Fibroblast of lung (primary cell): Measurements from ENCODE around the gene IER3. TPM values are rescaled to one million over a fixed set of nuclear protein-coding genes. Genes with fewer than 3 reads are reported as not detected.

Experiments
- DNase-seq, 2 donors: peaks; one replicate each; pipeline versions ENCODE4 v3.0.0 to v3.0.0-alpha.2; 2010; ENCODE audit warnings: low read depth in 2 of 2
- H2AFZ ChIP-seq: 2 replicates; pipeline ENCODE4 v1.5.1; 2012; ENCODE audit warnings: low read length, control low read depth, inconsistent platforms
- H3K27ac ChIP-seq: 2 replicates; pipeline ENCODE4 v1.5.1; 2011; ENCODE audit warnings: low read length, control low read depth; ENCODE audit not compliant: insufficient read depth
- H3K27me3 ChIP-seq: 2 replicates; pipeline ENCODE4 v1.5.1; 2011; ENCODE audit warnings: mild to moderate bottlenecking, low read length; ENCODE audit not compliant: control insufficient read depth, insufficient read depth
- H3K36me3 ChIP-seq: 2 replicates; pipeline ENCODE4 v1.5.1; 2011; ENCODE audit warnings: low read length; ENCODE audit not compliant: control insufficient read depth, insufficient read depth
- H3K4me1 ChIP-seq: 2 replicates; pipeline ENCODE4 v1.5.1; 2011; ENCODE audit warnings: low read length; ENCODE audit not compliant: control insufficient read depth, insufficient read depth; ENCODE audit errors: extremely low read depth
- H3K4me2 ChIP-seq: 2 replicates; pipeline ENCODE4 v1.5.1; 2011; ENCODE audit warnings: low read length, control low read depth; ENCODE audit not compliant: insufficient read depth; ENCODE audit errors: extremely low read depth
- H3K4me3 ChIP-seq, 4 experiments: fragments of 200-600 bp in 1 of 4; sonication (generic) in 1 of 4; replicated peaks in 1 of 4; 2 replicates each; pipeline ENCODE4 v1.5.1; 2011 to 2016; ENCODE audit warnings: low read length in 4 of 4, low read depth in 3 of 4, mild to moderate bottlenecking in 3 of 4, control low read depth in 2 of 4, inconsistent platforms in 1 of 4, mixed read lengths in 1 of 4; ENCODE audit not compliant: insufficient read depth in 1 of 4; ENCODE audit errors: control extremely low read depth in 1 of 4
- H3K79me2 ChIP-seq: 2 replicates; pipeline ENCODE4 v1.5.1; 2012; ENCODE audit warnings: mild to moderate bottlenecking, low read length, inconsistent platforms; ENCODE audit not compliant: control insufficient read depth, insufficient read depth
- H3K9ac ChIP-seq: 2 replicates; pipeline ENCODE4 v1.5.1; 2011; ENCODE audit warnings: mild to moderate bottlenecking, low read length, control low read depth; ENCODE audit not compliant: insufficient read depth
- H3K9me3 ChIP-seq: 2 replicates; pipeline ENCODE4 v1.5.1; 2012; ENCODE audit warnings: low read depth, low read length; ENCODE audit not compliant: control insufficient read depth, insufficient read depth
- H4K20me1 ChIP-seq: 2 replicates; pipeline ENCODE4 v1.5.1; 2011; ENCODE audit warnings: low read length; ENCODE audit not compliant: control insufficient read depth, insufficient read depth; ENCODE audit errors: extremely low read depth
- EZH2 ChIP-seq: IDR thresholded peaks from 2 replicates; pipeline ENCODE4 v1.5.1; 2012; ENCODE audit warnings: low read length, control low read depth, mild to moderate bottlenecking; ENCODE audit errors: missing control alignments
- polyA plus RNA-seq, 2 donors: library from polyadenylated mRNA; depleted of rRNA in 1 of 2; stranded (reverse) in 1 of 2; unstranded in 1 of 2; fragments of >200 nt; gene quantifications; 2 replicates each; pipeline ENCODE4 v1.2.1, GENCODE V29; 2011 to 2012; ENCODE audit warnings: missing spikeins in 1 of 2
- total RNA-seq: library from RNA; depleted of rRNA; stranded (reverse); fragments of >200 nt; gene quantifications from 2 replicates; pipeline ENCODE4 v1.2.1, GENCODE V29; 2014
- TF ChIP-seq, protein P1 (sequence below), 2 donors: IDR thresholded peaks in 1 of 2; conservative IDR thresholded peaks in 1 of 2; 1 replicate in 1 of 2; 2 replicates in 1 of 2; pipeline ENCODE4 v1.5.1; 2011 to 2012; ENCODE audit warnings: low read length in 2 of 2, control low read depth in 1 of 2, inconsistent platforms in 1 of 2, low read depth in 1 of 2, mild to moderate bottlenecking in 1 of 2

IER3 gene
- total and polyA plus RNA-seq, 2 donors (not counting 1 experiment from before 2014, with no cell fraction given): 34.2 to 43.3 TPM

GRCh38 chr6:30769853-30770524 is 25.6 kb upstream of the IER3 start:
- no peaks in the 10 kb centered on the region for H3K9me3 ChIP-seq
- H3K36me3 ChIP-seq: no peaks in the 10 kb centered on the region
- no peaks in the 10 kb centered on the region for H3K27me3 ChIP-seq
- H3K4me2 ChIP-seq: peak overlapping the region; percentile 49
- no peak overlapping the region for H3K4me3 ChIP-seq
- H3K27ac ChIP-seq: peak overlapping the region; percentile 93
- H3K4me1 ChIP-seq: peaks cover 16% of the 10 kb centered on the region
- no peaks in the 10 kb centered on the region for H3K79me2 ChIP-seq
- no peak overlapping the region for H2AFZ ChIP-seq
- no peak for TF ChIP-seq EZH2
- TF ChIP-seq, protein P1, sequence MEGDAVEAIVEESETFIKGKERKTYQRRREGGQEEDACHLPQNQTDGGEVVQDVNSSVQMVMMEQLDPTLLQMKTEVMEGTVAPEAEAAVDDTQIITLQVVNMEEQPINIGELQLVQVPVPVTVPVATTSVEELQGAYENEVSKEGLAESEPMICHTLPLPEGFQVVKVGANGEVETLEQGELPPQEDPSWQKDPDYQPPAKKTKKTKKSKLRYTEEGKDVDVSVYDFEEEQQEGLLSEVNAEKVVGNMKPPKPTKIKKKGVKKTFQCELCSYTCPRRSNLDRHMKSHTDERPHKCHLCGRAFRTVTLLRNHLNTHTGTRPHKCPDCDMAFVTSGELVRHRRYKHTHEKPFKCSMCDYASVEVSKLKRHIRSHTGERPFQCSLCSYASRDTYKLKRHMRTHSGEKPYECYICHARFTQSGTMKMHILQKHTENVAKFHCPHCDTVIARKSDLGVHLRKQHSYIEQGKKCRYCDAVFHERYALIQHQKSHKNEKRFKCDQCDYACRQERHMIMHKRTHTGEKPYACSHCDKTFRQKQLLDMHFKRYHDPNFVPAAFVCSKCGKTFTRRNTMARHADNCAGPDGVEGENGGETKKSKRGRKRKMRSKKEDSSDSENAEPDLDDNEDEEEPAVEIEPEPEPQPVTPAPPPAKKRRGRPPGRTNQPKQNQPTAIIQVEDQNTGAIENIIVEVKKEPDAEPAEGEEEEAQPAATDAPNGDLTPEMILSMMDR (conservative IDR thresholded peaks at IDR 0.05 in 1 of 2, IDR thresholded peaks at IDR 0.05 in 1 of 2; ENCODE audit: low read depth in 1 of 2, low read length in 2 of 2): no peak
- no peaks in the 10 kb centered on the region for H4K20me1 ChIP-seq
- H3K9ac ChIP-seq: no peak overlapping the region
- peak; percentile 30 to 80 for DNase-seq

GRCh38 chr6:30769088-30769852 is 24.9 kb upstream of the IER3 start:
- H2AFZ ChIP-seq: no peak overlapping the region

DNA sequence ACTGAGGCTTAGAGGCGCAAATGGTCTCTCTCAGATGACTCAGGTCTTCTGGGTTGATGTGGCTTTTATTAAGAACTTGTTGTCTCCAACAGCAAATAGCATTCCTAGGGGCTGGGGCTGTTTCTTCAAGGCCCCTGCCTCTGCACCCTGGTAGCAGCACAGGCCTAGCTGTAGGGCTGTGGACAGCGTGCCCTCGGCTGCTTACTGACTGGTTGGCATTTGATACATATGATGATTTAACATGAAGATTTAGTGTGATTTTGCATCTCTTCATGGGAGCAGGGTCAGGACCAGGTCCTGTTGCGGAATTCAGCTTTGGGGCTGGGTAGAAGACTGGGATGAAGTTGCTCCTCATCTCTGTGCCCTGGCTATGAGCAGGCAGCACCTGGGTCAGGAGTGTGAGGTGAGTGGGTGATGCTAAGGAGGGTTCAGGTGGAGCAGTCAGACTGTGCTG is 24.3 kb upstream of the IER3 start:
- Histone ChIP-seq H3K36me3 (no peaks in the 10 kb centered on the region), H3K9me3 (no peaks in the 10 kb centered on the region), H3K27me3 (no peaks in the 10 kb centered on the region), H3K27ac (peak overlapping the region; percentile 93), H2AFZ (no peak overlapping the region), H3K79me2 (no peaks in the 10 kb centered on the region), H3K4me1 (peaks cover 18% of the 10 kb centered on the region), H3K4me3 (no peak overlapping the region), H3K4me2 (no peak overlapping the region), H3K9ac (peak overlapping the region; percentile 16), H4K20me1 (no peaks in the 10 kb centered on the region)
- peak in 1 of 2 donors; percentile 47 for DNase-seq
- TF ChIP-seq, protein P1 (conservative IDR thresholded peaks at IDR 0.05 in 1 of 2, IDR thresholded peaks at IDR 0.05 in 1 of 2; ENCODE audit: low read depth in 1 of 2, low read length in 2 of 2): no peak
- TF ChIP-seq EZH2: no peak

More at GRCh38 chr6:30769088-30769852, 24.9 kb upstream of the IER3 start:
- Histone ChIP-seq H3K9me3 (no peaks in the 10 kb centered on the region), H3K27ac (peak overlapping the region; percentile 93), H3K4me1 (peaks cover 16% of the 10 kb centered on the region), H3K79me2 (no peaks in the 10 kb centered on the region), H3K9ac (peak overlapping the region; percentile 35), H4K20me1 (no peaks in the 10 kb centered on the region), H3K4me2 (peak overlapping the region; percentile 49), H3K27me3 (no peaks in the 10 kb centered on the region), H3K36me3 (no peaks in the 10 kb centered on the region), H3K4me3 (peak overlapping the region in 2 of 4 experiments; percentile 1 to 11)
- DNase-seq: peak; percentile 91 to 98
- TF ChIP-seq EZH2: no peak
- TF ChIP-seq, protein P1 (conservative IDR thresholded peaks at IDR 0.05 in 1 of 2, IDR thresholded peaks at IDR 0.05 in 1 of 2; ENCODE audit: low read depth in 1 of 2, low read length in 2 of 2): no peak
